Uterus (tissue), 2 donors: ENCODE data around the gene SPTBN5.

Experiments
- CTCF ChIP-seq, 4 experiments: fragments of 200-600 bp in 2 of 4; fragments of 450-650 bp in 2 of 4; sonication (generic) in 2 of 4; IDR thresholded peaks; one replicate each; pipeline ENCODE4 v1.5.1; 2016 to 2019; ENCODE audit warnings: antibody characterized with exemption in 4 of 4, mild to moderate bottlenecking in 2 of 4, moderate library complexity in 1 of 4
- POLR2A ChIP-seq, 2 donors: fragments of 450-650 bp; IDR thresholded peaks; one replicate each; pipeline ENCODE4 v1.6.1; 2016; ENCODE audit warnings: antibody characterized with exemption in 2 of 2, mild to moderate bottlenecking in 1 of 2, moderate library complexity in 1 of 2

DNA sequence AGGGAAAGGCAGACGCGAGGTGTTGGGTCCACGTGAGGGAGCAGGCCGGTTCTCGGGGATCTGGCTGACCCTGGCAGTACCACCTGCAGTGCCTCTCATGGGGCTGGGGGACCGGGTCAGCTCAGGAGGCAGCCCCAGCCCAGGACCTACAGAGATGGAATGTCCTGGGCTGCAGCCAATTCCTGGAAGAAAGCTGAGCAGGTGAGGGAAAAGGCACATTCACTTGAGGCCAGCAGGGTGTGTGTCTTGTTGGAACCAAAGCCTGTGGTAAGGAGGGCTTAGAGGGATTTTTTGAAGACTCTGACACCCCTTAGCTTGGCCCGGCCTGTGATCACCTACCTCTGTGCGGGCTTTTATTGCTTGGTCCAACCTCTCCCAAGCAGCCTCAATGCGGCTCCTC is 39.4 kb downstream of the SPTBN5 start:
- TF ChIP-seq POLR2A (IDR thresholded peaks at IDR 0.05): no peak
- no peak for TF ChIP-seq CTCF (IDR thresholded peaks at IDR 0.05)
